ENCODE measurements around the gene SHROOM1.
A peak's percentile ranks its signal among the peaks of the same experiment; 100 is the strongest.

Gene SHROOM1

GRCh38 chr5:132779961-132780360 lies 50.5 kb downstream of the SHROOM1 start:
- no peak for TF ChIP-seq CTCF (IDR thresholded peaks at IDR 0.05; ENCODE audit: extremely low read depth, missing control alignments)
- DNase-seq (ENCODE audit: low spot score): no peak

- DNase-seq (ENCODE audit: low spot score): no peak
- TF ChIP-seq CTCF (IDR thresholded peaks at IDR 0.05; ENCODE audit: extremely low read depth, missing control alignments): no peak
Observed at GRCh38 chr5:132778856-132779255, 51.6 kb downstream of the SHROOM1 start.

- DNase-seq (ENCODE audit: low spot score): no peak
- TF ChIP-seq CTCF (IDR thresholded peaks at IDR 0.05; ENCODE audit: extremely low read depth, missing control alignments): no peak
Observed at GRCh38 chr5:132778129-132778528, 52.3 kb downstream of the SHROOM1 start.

GRCh38 chr5:132777209-132778069 lies 53.0 kb downstream of the SHROOM1 start, which contains the start of gene SEPTIN8:
TSS of gene SEPTIN8 (minus strand) at chr5:132777239. CDS start at chr5:132777137, 102 bp downstream.
- DNase-seq (ENCODE audit: low spot score): peak; percentile 91
- no peak for TF ChIP-seq CTCF (IDR thresholded peaks at IDR 0.05; ENCODE audit: extremely low read depth, missing control alignments)

GRCh38 chr5:132776938-132777208 lies 53.6 kb downstream of the SHROOM1 start:
- DNase-seq (ENCODE audit: low spot score): no peak
- TF ChIP-seq CTCF (IDR thresholded peaks at IDR 0.05; ENCODE audit: extremely low read depth, missing control alignments): no peak

GRCh38 chr5:132776131-132776937 lies 54.1 kb downstream of the SHROOM1 start:
- TF ChIP-seq CTCF (IDR thresholded peaks at IDR 0.05; ENCODE audit: extremely low read depth, missing control alignments): no peak
- DNase-seq (ENCODE audit: low spot score): no peak

GRCh38 chr5:132775476-132775961 lies 54.9 kb downstream of the SHROOM1 start:
- DNase-seq (ENCODE audit: low spot score): no peak
- TF ChIP-seq CTCF (IDR thresholded peaks at IDR 0.05; ENCODE audit: extremely low read depth, missing control alignments): no peak

All from GM20000 (cell line).